ES-I3 (cell line): ENCODE measurements around the gene WBP1L.

ENCODE experiments used
- H3K36me3 ChIP-seq: 2 replicates; pipeline ENCODE4 v1.6.1; 2013; ENCODE audit warnings: mild to moderate bottlenecking, low read length, control low read depth, moderate library complexity; ENCODE audit not compliant: insufficient read depth
- H3K4me1 ChIP-seq: 2 replicates; pipeline ENCODE4 v1.6.1; 2013; ENCODE audit warnings: mild to moderate bottlenecking, control low read depth, low read length; ENCODE audit not compliant: insufficient read depth
- H3K9ac ChIP-seq: 2 replicates; pipeline ENCODE4 v1.6.1; 2013; ENCODE audit warnings: low read depth, mild to moderate bottlenecking, low read length, moderate library complexity
- H3K9me3 ChIP-seq: 2 replicates; pipeline ENCODE4 v1.6.1; 2013; ENCODE audit warnings: mild to moderate bottlenecking, low read length, moderate library complexity; ENCODE audit not compliant: control insufficient read depth, insufficient read depth

WBP1L gene

DNA sequence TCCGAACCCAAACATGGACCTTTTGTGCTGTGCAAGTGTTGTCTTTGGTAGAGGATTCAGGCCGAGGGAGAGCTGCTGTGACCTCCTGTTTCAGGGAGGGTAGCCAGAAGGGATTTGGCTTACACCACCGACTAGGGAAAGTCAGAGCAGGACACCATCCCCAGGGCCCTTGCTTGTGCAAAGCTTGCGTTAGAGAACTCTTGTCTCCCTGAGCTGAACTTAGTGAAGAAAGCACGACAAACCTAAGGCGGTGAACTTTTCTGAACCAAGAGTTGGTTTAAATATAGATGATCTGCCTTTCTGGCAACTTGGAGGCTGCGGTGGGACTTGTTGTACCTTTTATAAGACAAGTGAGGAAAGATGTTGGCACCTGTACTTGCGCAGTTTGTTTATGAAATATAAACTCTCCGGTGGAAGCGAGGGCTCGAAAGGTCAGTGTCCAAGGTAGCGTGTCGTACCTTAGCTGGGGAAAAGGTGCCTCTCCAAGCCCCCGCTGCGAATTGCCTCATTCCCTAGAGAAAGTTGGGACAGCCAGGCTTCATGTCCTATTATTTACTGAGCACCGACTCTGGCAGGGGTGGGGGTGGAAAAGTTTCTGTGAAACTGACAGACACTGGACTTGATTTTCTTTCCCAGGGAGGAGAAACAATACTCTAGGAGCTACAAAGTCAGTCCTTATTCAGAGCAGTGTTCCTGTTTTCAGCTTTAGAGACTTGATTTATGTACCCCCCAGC lies 31.6 kb downstream of the WBP1L start:
- peak overlapping the region; percentile 39; the same call in 1 of the 2 replicates for H3K9ac ChIP-seq
- 0 out of 2 replicates have a peak, but pooled peaks cover 4% of the 10 kb centered on the region for H3K36me3 ChIP-seq
- H3K9me3 ChIP-seq = no peaks in the 10 kb centered on the region
- H3K4me1 ChIP-seq = peaks cover 41% of the 10 kb centered on the region

DNA sequence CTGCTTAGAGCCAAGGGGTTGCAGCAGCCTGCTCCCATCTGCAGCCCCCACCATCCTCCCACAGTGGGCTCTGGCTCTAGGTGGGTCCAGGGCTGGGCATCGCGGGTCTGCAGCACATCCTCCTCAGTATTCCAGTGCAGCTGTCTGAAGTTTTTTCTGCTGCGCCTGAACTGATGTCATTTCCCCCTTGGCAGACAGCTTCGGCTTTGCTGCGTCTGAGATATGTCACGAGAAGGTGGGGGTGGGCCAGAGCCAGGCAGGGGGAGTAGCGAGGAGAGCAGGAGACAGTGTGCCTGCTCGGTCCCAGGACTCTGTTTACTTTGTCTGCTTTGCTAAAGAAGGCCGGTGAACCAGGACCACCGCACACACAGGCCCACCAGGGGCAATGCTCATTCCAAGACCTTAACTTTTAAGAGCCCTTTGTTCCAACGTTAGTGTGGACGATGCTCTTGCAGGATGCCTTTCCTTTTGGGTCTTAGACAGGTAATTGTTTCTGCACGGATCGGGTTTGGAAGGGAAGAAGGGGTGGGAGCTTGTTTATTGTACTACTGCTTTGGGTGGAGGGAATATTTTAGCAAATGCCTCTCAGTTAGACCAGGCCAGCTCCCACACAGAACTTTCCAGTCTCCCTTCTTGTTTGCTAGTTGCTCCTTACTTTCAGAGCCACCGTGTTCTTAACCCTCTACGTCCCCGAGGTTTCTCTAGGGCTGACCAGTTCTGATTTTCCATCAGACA lies 32.4 kb downstream of the WBP1L start:
- Histone ChIP-seq H3K36me3 (no peaks in the 10 kb centered on the region), H3K9ac (peak overlapping the region; percentile 39), H3K9me3 (no peaks in the 10 kb centered on the region), H3K4me1 (peaks cover 45% of the 10 kb centered on the region)

DNA sequence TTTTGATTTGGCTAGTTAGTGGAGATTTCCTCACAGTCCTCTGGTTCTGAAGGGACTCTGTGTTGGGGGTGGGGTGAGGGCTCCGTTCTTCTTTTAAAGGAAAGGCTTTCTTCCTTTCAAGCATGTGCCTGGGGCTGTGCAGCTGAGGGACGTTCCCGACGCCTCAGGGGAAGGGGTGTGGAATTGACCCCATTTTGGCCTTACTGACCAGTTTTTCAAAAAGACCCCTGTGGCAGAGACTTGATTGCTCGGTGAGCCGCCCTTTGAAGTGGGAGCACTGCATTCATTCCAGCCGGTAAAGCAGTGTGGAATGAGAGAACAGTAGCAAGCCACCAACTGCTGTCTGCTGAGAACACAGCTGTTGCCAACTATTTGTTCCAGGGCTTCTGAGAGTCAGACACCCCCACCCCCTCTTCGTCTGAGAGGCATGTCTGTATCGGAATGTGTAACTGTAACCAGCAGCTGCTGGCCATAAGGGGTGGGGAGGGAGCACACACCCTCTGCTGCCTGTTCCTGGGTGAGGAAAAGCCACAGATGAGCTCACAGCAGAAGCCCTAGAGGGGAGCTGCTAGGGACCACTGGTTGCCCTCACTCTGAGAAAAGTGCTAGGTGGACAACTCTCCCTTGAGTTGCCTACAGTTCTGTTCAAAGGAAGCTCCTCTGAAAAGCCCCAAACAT lies 33.2 kb downstream of the WBP1L start:
- peak overlapping the region; percentile 39 for H3K9ac ChIP-seq
- peaks cover 47% of the 10 kb centered on the region for H3K4me1 ChIP-seq
- no peaks in the 10 kb centered on the region for H3K9me3 ChIP-seq
- no peaks in the 10 kb centered on the region for H3K36me3 ChIP-seq

DNA sequence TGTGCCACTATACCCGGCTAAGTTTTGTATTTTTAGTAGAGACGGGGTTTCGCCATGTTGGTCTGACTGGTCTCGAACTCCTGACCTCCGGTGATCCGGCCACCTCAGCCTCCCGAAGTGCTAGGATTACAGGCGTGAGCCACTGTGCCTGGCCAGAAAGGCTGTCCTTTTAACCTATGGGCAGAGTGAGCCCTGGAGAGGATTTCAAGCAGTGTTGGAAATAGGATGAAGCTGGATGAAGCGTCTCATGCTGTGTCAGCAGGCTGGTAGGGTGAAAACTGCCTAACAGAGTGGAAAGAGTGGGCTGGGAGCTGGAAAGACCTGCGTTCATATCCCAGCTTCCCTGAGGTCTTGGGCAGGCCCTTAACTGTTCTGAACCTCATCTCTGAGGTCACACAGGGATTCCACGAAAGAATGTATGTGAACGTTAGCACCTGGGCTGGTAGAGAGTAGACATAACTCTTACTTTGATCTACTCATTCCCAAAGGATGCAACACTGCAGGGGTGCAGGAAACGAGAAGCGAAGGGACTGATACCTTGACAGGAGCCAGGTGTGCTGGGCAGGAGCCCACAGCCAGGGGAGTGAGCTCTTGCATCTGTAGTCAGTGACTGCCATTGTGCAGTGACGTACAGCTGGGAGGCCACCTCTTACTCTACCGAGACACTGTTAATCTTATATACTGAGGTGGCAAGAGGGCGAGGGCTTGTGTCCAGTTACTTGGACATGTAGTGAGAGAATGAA lies 34.1 kb downstream of the WBP1L start:
- H3K36me3 ChIP-seq = no peaks in the 10 kb centered on the region
- H3K9ac ChIP-seq = no peak overlapping the region
- no peaks in the 10 kb centered on the region for H3K9me3 ChIP-seq
- peaks cover 53% of the 10 kb centered on the region for H3K4me1 ChIP-seq

DNA sequence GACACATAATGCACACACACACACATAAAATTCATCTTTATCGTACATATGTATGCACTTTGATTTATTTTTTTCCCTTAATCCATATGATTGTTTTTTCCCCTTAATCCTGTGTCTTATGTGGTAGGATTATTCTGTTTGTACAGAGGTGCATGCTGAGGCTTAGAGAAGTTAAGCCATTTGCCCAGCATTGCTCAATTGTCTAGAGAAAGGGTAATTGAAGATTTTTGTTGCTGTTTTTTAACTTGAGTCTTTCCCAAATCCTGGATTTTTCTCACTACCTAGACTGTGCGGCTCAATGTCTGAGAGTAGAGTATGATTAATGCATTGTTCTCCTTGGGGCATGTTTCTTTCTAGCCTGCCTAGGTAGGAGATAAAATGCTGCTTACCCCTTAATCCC lies 35.0 kb downstream of the WBP1L start:
- peaks cover 59% of the 10 kb centered on the region for H3K4me1 ChIP-seq

DNA sequence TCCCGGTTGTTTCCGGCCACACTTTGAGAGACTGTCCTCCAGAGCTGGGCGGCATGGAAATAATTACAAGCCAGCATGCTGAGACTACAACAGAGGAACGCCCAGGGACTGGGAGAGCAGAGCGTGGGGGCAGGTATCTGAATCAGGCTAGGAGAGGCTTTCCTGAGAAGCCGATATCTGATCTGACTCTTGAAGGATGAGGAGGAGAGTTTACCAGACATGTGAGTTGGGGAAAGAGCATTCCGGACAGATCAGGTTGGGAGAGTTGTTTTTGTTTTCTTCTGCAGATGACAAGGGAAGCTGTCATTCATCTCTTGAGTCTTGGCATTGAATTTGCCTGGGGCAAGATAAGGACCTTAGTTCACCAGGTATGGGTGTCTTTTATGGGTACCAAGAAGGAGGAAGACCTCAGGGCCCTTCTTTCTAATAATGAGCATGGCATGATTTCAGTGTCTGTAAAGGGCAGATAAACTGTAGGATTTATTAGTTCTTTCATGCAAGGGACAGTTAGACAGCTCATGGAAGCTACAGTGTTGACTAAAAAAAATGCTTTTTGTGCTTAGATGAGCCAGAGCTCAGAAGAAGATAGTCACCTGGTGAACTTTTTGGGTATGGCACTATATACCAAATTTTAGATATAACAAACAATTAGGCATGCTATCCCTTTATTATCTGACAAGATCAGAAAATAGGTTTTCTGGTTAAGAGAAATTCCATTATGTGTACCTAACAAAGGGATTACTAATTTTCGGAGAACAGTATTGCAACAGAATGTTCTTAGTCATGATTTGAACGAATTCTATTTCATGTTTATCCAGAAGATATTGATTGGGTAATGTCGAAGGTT lies 36.2 kb downstream of the WBP1L start:
- Histone ChIP-seq H3K9me3 (no peaks in the 10 kb centered on the region), H3K9ac (no peak overlapping the region), H3K4me1 (peaks cover 59% of the 10 kb centered on the region), H3K36me3 (no peaks in the 10 kb centered on the region)

More for the DNA sequence above, 35.0 kb downstream of the WBP1L start:
- H3K9ac ChIP-seq = no peak overlapping the region
- no peaks in the 10 kb centered on the region for H3K9me3 ChIP-seq
- no peaks in the 10 kb centered on the region for H3K36me3 ChIP-seq

DNA sequence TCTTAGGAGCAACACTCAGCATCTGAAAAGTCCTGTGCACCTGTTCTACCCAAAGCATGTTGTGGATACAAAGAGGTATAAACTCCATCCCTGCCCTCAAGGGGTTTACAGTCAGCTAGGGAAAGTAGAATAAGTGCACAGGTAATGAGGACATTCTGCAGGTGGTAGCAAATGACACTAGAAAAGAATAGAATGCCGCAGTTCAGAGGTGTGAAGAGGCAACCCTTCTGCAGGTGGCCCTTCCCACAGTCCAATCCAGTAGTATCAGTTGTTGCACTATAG lies 36.7 kb downstream of the WBP1L start:
- Histone ChIP-seq H3K4me1 (peaks cover 55% of the 10 kb centered on the region), H3K9ac (no peak overlapping the region), H3K36me3 (no peaks in the 10 kb centered on the region), H3K9me3 (no peaks in the 10 kb centered on the region)

DNA sequence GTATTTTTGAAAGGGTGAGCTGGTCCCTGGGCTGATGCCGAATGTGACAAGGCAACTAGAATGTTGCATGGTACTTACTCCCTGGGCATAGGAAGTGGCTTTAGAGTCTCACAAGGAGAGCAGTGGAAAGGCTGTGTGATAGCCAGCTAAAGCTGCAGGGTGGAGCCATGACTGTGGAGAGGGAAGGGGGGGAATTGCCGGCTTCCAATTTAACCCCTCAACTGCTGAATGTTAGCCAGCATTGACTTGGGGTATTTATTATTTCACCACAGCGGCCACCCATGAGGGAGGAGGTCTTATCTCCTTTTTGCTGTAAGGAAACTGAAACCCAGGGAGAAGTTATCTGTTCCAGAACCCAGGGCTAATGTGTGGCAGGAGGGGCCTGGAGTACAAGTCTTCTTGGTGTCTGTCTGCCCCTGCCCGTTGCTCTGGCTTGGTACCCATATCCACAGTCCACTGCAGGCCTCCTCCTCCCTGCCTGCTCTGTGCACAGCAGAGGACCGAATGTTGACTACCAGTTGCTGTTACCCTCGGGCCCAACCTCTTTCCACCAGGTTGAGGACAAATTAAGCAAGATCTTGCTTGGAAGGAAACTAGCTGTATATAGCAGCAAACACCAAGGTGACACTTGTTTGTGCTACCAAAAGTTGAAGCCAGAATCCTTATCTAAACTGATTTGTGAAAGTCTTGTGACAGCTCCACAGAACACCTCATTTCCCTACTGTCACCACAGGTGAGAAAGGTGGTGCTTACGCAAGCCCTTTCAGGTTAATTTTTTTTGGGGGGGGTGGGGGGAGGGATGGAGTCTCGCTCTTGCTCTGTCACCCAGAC lies 37.6 kb downstream of the WBP1L start:
- Histone ChIP-seq H3K4me1 (peaks cover 47% of the 10 kb centered on the region), H3K9ac (no peak overlapping the region), H3K9me3 (no peaks in the 10 kb centered on the region), H3K36me3 (no peaks in the 10 kb centered on the region)

DNA sequence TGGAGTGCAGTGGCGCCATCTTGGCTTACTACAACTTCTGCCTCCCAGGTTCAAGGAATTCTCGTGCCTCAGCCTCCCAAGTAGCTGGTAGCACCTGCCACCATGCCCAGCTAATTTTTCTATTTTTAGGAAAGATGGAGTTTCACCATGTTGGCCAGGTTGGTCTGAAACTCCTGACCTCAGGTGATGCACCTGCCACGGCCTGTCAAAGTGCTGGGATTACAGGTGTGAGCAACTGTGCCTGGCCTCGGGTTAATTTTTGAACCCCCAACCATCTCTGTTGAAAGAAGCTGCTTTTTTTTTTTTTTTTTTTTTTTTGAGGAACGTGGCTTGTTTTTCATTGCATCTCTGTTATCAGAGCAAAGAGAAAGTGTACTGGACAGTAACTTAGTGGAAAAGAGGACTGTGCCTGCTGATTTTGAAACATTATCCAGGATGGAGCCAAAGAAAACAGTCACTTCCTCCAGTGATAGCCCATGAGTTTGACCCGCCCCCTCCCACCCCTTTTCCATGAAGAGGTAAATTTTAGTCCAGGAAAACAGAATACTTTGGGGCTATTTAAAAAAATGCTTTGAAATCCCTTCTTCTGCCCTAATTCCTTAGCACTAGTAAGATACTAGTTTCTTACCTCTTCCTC lies 38.3 kb downstream of the WBP1L start:
- Histone ChIP-seq H3K36me3 (no peaks in the 10 kb centered on the region), H3K4me1 (peaks cover 39% of the 10 kb centered on the region), H3K9me3 (no peaks in the 10 kb centered on the region), H3K9ac (no peak overlapping the region)

DNA sequence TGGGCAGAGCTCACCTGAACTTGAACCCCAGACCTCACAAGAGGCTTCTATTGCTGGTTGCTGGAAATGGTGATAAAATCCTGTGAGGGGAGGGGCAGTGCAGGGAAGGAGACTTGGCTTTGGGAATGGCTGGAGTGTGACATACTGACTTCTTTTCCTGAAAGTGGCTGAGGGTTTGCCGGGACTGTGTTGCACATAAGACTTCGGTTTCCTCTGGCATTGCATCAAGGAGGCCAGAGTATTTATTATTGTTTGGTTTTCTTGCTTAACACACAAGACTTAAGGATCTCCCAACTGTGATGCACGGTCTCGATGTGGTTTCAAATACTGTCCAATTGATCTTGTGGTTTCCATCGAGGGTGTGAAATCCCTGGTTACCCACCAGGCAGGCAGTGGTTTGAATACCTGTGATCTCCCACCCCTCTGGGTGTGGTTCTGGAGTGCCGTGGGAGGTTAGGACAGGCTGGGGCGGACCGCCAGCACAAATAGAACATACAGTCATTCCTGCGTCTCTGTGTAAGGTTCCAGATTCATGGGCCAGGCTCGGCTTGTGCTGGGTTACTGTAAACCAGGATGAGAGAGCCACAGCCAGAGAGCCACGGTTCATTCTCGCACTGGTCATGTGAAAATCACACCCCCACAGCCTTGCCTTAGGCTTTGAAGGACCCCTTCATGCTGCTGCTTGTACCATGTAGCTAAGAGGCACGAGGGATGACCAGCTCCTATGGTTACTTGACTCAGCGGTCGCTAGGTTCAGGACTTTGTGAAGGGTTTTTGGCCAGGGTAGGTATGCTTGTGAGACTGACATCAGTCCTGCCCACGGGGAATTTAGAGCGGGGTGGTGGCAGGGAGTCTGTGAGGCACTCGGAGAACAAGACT lies 39.2 kb downstream of the WBP1L start:
- Histone ChIP-seq H3K9ac (no peak overlapping the region), H3K9me3 (no peaks in the 10 kb centered on the region), H3K4me1 (peaks cover 32% of the 10 kb centered on the region), H3K36me3 (no peaks in the 10 kb centered on the region)

DNA sequence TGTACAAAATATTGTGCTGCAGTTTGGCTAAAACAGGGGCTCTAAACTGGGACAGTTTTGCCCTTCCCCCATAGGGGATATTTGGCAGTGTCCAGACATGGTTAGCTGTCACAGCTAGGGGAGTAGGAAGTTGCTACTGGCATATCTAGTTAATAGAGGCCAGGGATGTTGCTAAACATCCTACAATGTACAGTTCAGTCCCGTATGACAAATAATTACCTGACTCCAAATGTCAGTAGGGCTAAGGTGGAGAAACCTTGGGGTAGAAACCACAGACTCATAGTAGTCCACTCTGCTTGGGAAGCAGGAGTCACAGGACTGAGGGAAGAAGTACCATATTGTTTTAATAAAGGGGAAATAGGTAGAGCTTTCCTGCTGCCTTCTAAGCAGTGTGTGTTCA lies 39.8 kb downstream of the WBP1L start:
- Histone ChIP-seq H3K9me3 (no peaks in the 10 kb centered on the region), H3K36me3 (no peaks in the 10 kb centered on the region), H3K4me1 (peaks cover 27% of the 10 kb centered on the region), H3K9ac (no peak overlapping the region)

DNA sequence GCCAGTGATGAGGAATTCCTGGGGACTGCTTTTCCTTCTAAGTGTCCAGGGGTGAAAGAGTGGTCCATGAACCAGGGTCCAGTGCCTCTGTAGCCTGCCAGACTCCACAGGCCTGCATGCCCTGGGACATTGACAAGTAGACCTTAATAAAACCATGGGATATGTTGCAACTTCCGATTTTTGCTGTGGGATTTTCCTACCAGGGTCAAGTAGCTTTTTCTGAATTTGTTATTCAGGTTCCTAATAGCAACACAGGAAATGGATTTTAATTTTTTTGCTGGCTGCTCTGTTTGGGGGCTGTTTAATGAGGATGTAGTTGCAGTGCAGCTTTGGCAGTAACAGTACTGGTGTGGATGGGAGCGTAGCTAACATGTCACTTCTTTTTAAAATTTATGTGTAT lies 42.1 kb downstream of the WBP1L start:
- Histone ChIP-seq H3K36me3 (no peaks in the 10 kb centered on the region), H3K9me3 (no peaks in the 10 kb centered on the region), H3K4me1 (peaks cover 16% of the 10 kb centered on the region), H3K9ac (no peak overlapping the region)
